Neural cell (in vitro differentiated cells): ENCODE data around the gene OBSCN. TPM values are rescaled to one million over a fixed set of nuclear protein-coding genes. Genes with fewer than 3 reads are reported as not detected.

Experiments used
- H2AFZ ChIP-seq: fragments of 200-600, 300-800 bp; sonication (generic), shearing (Covaris generic); 2 replicates; pipeline ENCODE4 v1.6.0; 2014; ENCODE audit warnings: low read depth, mild to moderate bottlenecking, antibody characterized with exemption, low read length, moderate library complexity
- H3F3A ChIP-seq: fragments of 200-600 bp; shearing (Covaris generic); 2 replicates; pipeline ENCODE4 v1.6.1; 2016; ENCODE audit warnings: mild to moderate bottlenecking, moderate library complexity, mixed read lengths, antibody characterized with exemption, low read length; ENCODE audit not compliant: insufficient read depth, poor library complexity, severe bottlenecking
- H3K27ac ChIP-seq: fragments of 200-600, 300-800 bp; sonication (generic), shearing (Covaris generic); 2 replicates; pipeline ENCODE4 v1.5.1; 2014; ENCODE audit warnings: mild to moderate bottlenecking, low read length, moderate library complexity
- H3K27me3 ChIP-seq: fragments of 300-800, 200-600 bp; sonication (generic), shearing (Covaris generic); 2 replicates; pipeline ENCODE4 v1.6.0; 2014; ENCODE audit warnings: mild to moderate bottlenecking, low read depth, low read length, moderate library complexity; ENCODE audit not compliant: insufficient read depth
- H3K36me3 ChIP-seq: fragments of 300-800, 200-600 bp; sonication (generic), shearing (Covaris generic); 2 replicates; pipeline ENCODE4 v1.5.1; 2014; ENCODE audit warnings: mild to moderate bottlenecking, antibody characterized with exemption, low read length, moderate library complexity; ENCODE audit not compliant: insufficient read depth
- H3K4me2 ChIP-seq: fragments of 300-800, 200-600 bp; sonication (generic), shearing (Covaris generic); 2 replicates; pipeline ENCODE4 v1.6.0; 2014; ENCODE audit warnings: mild to moderate bottlenecking, low read length
- H3K4me3 ChIP-seq: fragments of 300-800, 200-600 bp; sonication (generic), shearing (Covaris generic); 2 replicates; pipeline ENCODE4 v1.5.1; 2014; ENCODE audit warnings: mild to moderate bottlenecking, low read length, moderate library complexity
- H3K79me2 ChIP-seq: fragments of 200-600 bp; shearing (Covaris generic); replicated peaks from 2 replicates; pipeline ENCODE4 v1.6.0; 2014; ENCODE audit warnings: mild to moderate bottlenecking, low read length, moderate library complexity; ENCODE audit not compliant: insufficient read depth
- H3K9ac ChIP-seq: fragments of 300-800, 200-600 bp; sonication (generic), shearing (Covaris generic); 2 replicates; pipeline ENCODE4 v1.6.1; 2016; ENCODE audit warnings: mild to moderate bottlenecking, low read length, mixed read lengths
- H3K9me2 ChIP-seq: fragments of 200-600 bp; shearing (Covaris generic); 2 replicates; pipeline ENCODE4 v1.6.1; 2016; ENCODE audit warnings: mild to moderate bottlenecking, low read length, mixed read lengths; ENCODE audit not compliant: insufficient read depth
- H3K9me3 ChIP-seq: fragments of 200-600, 300-800 bp; sonication (generic), shearing (Covaris generic); 2 replicates; pipeline ENCODE4 v1.6.1; 2016; ENCODE audit warnings: mild to moderate bottlenecking, mixed run types, low read length, moderate library complexity, mixed read lengths
- H4K20me1 ChIP-seq: fragments of 200-600 bp; shearing (Covaris generic); 2 replicates; pipeline ENCODE4 v1.6.1; 2016; ENCODE audit warnings: mild to moderate bottlenecking, mixed run types; ENCODE audit not compliant: insufficient read depth
- EP300 ChIP-seq: fragments of 450-650 bp; conservative IDR thresholded peaks from 2 replicates; pipeline ENCODE4 v1.6.1; 2014; ENCODE audit warnings: antibody characterized with exemption, mild to moderate bottlenecking, moderate library complexity; ENCODE audit not compliant: poor library complexity, severe bottlenecking
- EZH2 ChIP-seq: fragments of 200-600, 300-800 bp; shearing (Covaris generic), sonication (generic); IDR thresholded peaks from 2 replicates; pipeline ENCODE4 v1.6.1; 2014; ENCODE audit warnings: antibody characterized with exemption, low read length, borderline replicate concordance, mild to moderate bottlenecking; ENCODE audit not compliant: insufficient read depth, poor library complexity, severe bottlenecking
- MXI1 ChIP-seq: fragments of 450-650 bp; conservative IDR thresholded peaks from 2 replicates; pipeline ENCODE4 v1.6.1; 2014; ENCODE audit warnings: antibody characterized with exemption, mild to moderate bottlenecking; ENCODE audit not compliant: poor library complexity, severe bottlenecking
- POLR2AphosphoS5 ChIP-seq: IDR thresholded peaks from 2 replicates; pipeline ENCODE4 v1.6.1; 2012
- RAD21 ChIP-seq: fragments of 450-650 bp; conservative IDR thresholded peaks from 2 replicates; pipeline ENCODE4 v1.6.1; 2014; ENCODE audit warnings: antibody characterized with exemption, mild to moderate bottlenecking, moderate library complexity
- SMC3 ChIP-seq: fragments of 450-650 bp; conservative IDR thresholded peaks from 2 replicates; pipeline ENCODE4 v1.6.1; 2014; ENCODE audit warnings: antibody characterized with exemption, mild to moderate bottlenecking, moderate library complexity; ENCODE audit not compliant: poor library complexity
- TAF1 ChIP-seq: IDR thresholded peaks from 2 replicates; pipeline ENCODE4 v1.6.1; 2012; ENCODE audit warnings: low read depth
- polyA plus RNA-seq: library from polyadenylated mRNA; depleted of rRNA; stranded (reverse); fragments of >200 nt; gene quantifications from 2 replicates; pipeline ENCODE4 v1.2.3, GENCODE V29; 2014
- TF ChIP-seq, protein P1 (sequence below): fragments of 450-650 bp; IDR thresholded peaks from 2 replicates; pipeline ENCODE4 v1.5.1; 2014; ENCODE audit warnings: antibody characterized with exemption, mild to moderate bottlenecking, moderate library complexity; ENCODE audit not compliant: poor library complexity, severe bottlenecking
- TF ChIP-seq, protein P2 (sequence below): IDR thresholded peaks from 2 replicates; pipeline ENCODE4 v1.6.1; 2012; ENCODE audit warnings: borderline replicate concordance

The OBSCN gene
- polyA plus RNA-seq, 1 donor from 2014 or later, result 7.2 TPM

DNA sequence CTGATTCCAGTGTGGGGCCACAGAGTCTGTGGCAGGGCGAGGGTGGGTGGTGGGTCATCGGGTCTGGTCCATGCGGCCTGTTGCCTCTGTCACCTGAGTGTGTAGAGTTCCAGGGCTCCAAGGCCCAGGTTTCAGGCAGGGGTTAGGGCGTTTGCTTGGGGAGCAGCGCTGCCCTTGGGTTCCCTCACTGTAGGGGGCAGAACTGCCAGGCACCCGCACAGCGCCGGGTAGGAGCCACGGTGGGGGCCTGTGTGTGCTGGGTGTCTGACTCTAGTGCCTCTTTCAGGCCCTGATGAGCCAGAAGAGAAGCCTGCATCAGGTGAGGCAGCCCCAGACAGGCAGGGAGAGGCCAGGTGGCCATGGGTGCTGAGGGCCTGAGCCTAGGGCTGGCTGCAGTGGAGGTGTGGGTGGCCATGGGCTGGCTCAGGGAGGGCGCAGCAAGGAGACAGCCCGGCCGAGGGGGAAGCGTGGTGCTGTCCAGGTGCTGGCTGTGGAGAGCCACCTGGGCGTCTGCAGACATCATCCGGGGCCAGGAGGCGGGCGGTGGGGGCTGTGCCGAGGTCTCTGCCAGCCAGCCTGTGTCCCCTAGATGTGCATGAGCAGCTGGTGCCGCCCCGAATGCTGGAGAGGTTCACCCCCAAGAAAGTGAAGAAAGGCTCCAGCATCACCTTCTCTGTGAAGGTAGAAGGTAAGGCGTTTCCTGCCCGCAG is 126.5 kb downstream of the OBSCN start:
- H3K27me3 ChIP-seq, result no peaks in the 10 kb centered on the region
- H3K9me3 ChIP-seq, result no peaks in the 10 kb centered on the region
- TF ChIP-seq, protein P1, sequence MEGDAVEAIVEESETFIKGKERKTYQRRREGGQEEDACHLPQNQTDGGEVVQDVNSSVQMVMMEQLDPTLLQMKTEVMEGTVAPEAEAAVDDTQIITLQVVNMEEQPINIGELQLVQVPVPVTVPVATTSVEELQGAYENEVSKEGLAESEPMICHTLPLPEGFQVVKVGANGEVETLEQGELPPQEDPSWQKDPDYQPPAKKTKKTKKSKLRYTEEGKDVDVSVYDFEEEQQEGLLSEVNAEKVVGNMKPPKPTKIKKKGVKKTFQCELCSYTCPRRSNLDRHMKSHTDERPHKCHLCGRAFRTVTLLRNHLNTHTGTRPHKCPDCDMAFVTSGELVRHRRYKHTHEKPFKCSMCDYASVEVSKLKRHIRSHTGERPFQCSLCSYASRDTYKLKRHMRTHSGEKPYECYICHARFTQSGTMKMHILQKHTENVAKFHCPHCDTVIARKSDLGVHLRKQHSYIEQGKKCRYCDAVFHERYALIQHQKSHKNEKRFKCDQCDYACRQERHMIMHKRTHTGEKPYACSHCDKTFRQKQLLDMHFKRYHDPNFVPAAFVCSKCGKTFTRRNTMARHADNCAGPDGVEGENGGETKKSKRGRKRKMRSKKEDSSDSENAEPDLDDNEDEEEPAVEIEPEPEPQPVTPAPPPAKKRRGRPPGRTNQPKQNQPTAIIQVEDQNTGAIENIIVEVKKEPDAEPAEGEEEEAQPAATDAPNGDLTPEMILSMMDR, result no peak
- TF ChIP-seq MXI1 (no peak), EZH2 (no peak), POLR2AphosphoS5 (no peak), RAD21 (no peak), EP300 (no peak), TAF1 (no peak), SMC3 (no peak)
- TF ChIP-seq, protein P2, sequence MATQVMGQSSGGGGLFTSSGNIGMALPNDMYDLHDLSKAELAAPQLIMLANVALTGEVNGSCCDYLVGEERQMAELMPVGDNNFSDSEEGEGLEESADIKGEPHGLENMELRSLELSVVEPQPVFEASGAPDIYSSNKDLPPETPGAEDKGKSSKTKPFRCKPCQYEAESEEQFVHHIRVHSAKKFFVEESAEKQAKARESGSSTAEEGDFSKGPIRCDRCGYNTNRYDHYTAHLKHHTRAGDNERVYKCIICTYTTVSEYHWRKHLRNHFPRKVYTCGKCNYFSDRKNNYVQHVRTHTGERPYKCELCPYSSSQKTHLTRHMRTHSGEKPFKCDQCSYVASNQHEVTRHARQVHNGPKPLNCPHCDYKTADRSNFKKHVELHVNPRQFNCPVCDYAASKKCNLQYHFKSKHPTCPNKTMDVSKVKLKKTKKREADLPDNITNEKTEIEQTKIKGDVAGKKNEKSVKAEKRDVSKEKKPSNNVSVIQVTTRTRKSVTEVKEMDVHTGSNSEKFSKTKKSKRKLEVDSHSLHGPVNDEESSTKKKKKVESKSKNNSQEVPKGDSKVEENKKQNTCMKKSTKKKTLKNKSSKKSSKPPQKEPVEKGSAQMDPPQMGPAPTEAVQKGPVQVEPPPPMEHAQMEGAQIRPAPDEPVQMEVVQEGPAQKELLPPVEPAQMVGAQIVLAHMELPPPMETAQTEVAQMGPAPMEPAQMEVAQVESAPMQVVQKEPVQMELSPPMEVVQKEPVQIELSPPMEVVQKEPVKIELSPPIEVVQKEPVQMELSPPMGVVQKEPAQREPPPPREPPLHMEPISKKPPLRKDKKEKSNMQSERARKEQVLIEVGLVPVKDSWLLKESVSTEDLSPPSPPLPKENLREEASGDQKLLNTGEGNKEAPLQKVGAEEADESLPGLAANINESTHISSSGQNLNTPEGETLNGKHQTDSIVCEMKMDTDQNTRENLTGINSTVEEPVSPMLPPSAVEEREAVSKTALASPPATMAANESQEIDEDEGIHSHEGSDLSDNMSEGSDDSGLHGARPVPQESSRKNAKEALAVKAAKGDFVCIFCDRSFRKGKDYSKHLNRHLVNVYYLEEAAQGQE, result no peak
- H3F3A ChIP-seq, result no peaks in the 10 kb centered on the region
- no peak overlapping the region for H2AFZ ChIP-seq
- no peak overlapping the region for H3K4me3 ChIP-seq
- H3K9ac ChIP-seq, result no peak overlapping the region
- H3K9me2 ChIP-seq, result no peaks in the 10 kb centered on the region
- no peak overlapping the region for H3K4me2 ChIP-seq
- no peaks in the 10 kb centered on the region for H3K79me2 ChIP-seq
- H3K27ac ChIP-seq, result no peak overlapping the region
- no peaks in the 10 kb centered on the region for H4K20me1 ChIP-seq
- H3K36me3 ChIP-seq, result no peaks in the 10 kb centered on the region

GRCh38 chr1:228334954-228335353 is 127.1 kb downstream of the OBSCN start:
- no peak overlapping the region for H2AFZ ChIP-seq
- no peaks in the 10 kb centered on the region for H3K79me2 ChIP-seq
- H3K4me2 ChIP-seq, result no peak overlapping the region
- no peak overlapping the region for H3K4me3 ChIP-seq
- no peaks in the 10 kb centered on the region for H3K9me3 ChIP-seq
- no peak overlapping the region for H3K9ac ChIP-seq
- no peaks in the 10 kb centered on the region for H3K27me3 ChIP-seq
- H3K9me2 ChIP-seq, result no peaks in the 10 kb centered on the region
- no peak overlapping the region for H3K27ac ChIP-seq
- no peaks in the 10 kb centered on the region for H4K20me1 ChIP-seq
- no peaks in the 10 kb centered on the region for H3F3A ChIP-seq
- no peak for TF ChIP-seq EP300
- TF ChIP-seq POLR2AphosphoS5, result no peak
- TF ChIP-seq, protein P1, result no peak
- TF ChIP-seq, protein P2, result no peak
- no peaks in the 10 kb centered on the region for H3K36me3 ChIP-seq
